DMS114 treated with DMSO at 0.1 percent for 48 hours (cell line): ENCODE results near the gene TAF4B.
"Not testable (repeated sequence)": the region's sequence is repeated elsewhere in the genome, so short reads cannot be mapped to it uniquely, and the experiment has no call there.

ENCODE experiments used
- DNase-seq: peaks from one replicate; lab custom pipeline; 2025; ENCODE audit not compliant: unreplicated experiment; lab: John Stamatoyannopoulos, UW

TAF4B gene

DNA sequence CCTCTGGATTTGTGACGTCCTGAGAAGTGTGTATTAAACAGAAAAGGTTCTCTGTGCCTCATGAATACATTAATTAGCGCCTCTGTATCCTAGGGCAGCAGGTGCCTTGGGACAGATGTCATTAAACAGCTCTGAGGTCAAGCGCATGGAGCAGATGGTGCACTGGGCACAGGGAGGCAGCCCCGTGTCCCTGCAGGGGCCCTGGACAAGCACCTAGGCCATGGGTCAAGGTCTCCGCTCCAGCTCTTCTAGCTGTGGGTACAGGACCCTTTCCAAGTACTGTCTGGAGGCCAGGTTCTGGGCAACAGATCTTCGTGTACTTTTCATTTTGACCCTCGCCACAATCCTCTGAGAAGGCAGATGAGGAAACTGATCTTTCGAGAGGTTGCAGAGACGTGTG, 195.7 kb downstream of the TAF4B start:
- no peak for DNase-seq

DNA sequence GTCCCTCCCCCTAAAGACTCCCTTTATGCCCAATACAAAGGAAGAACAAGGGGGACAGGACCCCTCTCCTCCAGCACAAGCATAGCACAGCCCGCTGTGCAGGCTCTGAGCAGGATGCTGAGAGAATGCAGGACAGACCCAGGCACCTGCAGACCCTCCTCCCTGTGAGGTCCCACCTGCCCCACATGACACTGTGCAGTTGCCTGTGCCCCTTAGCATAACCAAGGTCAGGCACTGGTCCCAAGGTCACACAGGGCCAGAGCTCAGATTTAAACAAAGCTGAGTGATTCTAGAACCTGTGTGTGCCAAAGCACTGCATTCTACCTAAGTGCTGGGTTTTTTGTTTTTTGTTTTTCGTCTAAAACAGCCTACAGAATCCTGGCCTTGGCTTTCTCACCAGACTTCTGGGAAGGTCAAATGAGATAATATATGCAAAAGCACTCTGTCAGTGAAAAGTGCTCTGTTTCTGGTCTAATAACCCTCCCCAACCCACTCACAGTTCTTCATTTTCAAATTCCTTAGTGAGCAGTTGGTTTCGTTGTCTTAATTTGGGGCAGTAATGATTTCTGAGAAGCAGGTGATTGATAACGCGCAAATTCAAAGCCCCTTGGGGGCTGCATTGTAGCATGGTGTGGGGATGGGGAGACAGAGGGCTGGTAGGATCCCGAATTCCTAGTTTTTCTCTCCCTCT, 196.4 kb downstream of the TAF4B start:
- DNase-seq: no peak

DNA sequence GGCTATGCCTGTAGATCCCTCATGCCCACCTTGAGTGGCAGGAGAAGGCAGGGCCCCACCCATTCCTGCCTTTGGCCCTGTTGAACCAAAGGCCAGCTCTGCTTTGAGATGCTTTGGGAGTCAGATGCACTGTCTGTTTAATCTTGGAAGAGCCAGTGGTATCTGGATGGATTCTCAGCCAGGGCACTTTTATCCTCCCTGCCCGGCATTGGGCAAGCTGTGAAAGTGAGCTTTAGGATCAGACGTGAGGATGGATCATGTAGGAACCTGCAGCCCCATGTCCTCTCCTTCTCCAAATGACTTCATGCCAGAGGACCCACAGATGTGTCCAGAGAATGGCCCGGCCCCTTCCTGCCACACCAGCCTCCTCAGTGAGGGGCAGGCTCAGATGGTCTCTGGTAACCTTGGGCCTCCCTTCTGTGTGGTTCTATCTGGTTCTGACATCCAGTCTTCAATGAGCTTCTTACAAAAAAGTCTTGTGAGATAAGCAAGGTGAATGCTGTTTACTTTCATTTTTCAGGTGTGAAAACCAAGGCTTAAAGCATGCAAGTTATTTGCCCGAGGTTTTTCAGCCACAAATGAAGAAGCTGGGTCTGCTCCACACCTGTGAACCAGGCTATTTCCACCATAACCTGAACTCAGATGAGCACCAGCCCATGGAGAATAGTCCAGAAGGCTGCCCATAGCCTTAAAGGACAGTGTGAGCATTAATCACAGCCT, 198.3 kb downstream of the TAF4B start:
- no peak for DNase-seq

DNA sequence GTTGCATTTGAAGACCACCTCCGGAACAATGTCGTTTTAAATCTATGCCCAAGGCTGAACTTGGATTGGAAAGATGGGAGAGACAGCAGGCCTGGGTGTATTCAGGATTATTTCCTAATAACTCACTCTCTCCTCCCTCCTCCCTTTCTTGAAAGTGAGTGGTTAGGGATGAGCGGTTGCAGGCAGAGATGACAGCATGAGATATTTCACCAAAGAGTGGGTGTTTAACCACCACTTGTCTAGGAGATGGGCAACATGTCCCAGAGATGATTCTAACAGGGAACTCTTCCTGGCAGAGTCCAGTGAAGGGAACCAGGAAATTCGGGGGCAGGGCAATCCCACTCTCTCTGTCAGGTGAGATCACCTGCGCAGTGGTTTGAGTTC, 198.9 kb downstream of the TAF4B start:
- DNase-seq: no peak

DNA sequence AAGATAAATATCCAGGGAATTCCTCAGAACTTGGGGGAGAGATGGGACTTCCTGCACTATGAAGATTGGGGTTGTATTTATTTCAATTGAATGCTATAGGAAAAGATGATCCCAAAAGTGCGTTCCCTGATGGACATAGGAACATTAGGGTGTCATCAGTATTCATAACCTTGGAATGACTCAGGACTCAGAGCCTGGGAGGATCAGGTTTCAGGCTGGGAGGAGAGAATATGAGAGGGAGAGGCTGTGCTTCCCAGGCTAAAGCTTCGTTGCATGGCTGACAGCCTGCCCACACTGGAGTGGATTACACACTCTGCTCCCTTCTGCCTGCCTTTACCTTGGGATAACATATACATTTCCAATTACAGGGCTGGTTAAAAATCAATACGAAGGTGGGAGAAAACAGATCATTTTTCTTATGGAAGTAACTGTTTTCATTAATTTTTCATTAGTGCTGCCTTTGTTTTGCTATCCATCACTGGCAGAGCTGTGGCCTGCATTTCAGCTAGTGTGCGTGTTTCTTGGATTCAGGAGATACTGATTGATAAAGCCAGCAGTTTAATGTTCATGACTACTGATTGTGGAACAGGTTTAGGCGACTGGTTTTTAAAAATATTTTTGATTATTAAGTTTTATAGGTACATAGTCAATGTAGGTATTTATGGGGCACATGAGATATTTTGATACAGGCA, 203.4 kb downstream of the TAF4B start:
- no peak for DNase-seq

DNA sequence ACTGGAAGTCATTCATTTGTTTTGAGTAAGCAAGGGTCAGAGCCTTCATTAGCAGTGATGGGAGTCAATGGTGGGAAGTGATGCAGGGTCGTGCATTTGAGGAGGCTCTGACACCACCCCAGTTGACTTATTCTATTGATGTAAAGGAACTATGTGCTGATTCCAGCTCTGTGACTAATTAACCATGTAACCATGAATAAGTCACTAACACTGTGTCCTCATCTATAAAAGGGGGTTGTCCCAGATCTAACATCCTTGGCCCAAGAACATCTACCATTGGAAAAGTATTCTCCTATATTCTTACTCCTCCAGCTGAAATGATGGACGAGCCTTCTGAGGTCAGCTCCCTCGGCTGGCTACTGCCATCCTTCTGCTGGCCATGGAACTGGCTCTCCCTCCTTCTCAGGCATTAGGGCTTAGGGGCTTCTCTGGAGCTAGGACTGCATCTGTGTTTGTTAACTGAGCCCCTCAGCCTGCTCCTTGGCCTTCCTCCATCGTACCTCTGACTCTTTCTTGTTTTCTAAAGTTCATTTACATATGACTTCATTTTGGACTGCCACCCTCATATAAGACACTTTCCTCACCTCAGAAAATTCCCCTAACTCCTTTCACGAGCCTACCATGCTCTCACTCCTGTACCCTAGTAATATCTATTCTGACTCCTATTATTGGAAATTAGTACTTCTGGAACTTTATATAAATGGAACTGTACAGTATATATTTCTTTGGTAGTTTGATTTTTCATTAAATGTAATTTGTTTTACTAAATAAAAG, 206.6 kb downstream of the TAF4B start:
- no peak for DNase-seq

DNA sequence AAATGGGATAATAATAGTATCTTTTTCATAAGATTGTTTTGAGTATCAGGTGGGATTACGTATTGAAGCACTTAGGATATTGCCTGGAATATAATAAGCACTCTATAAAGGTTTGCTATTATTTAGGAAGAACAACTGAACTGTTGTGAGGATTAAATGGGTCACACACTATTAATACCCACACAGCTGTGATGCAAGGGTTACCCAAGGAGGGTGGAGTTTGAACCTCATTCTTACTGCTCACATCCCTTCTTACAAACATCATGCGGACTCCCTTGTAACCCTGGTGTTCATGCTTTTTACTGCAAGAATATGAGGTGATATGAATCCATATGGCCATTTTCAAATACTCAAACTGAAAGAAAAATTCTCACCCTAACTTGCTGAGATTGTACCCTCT, 208.6 kb downstream of the TAF4B start:
- DNase-seq: no peak

DNA sequence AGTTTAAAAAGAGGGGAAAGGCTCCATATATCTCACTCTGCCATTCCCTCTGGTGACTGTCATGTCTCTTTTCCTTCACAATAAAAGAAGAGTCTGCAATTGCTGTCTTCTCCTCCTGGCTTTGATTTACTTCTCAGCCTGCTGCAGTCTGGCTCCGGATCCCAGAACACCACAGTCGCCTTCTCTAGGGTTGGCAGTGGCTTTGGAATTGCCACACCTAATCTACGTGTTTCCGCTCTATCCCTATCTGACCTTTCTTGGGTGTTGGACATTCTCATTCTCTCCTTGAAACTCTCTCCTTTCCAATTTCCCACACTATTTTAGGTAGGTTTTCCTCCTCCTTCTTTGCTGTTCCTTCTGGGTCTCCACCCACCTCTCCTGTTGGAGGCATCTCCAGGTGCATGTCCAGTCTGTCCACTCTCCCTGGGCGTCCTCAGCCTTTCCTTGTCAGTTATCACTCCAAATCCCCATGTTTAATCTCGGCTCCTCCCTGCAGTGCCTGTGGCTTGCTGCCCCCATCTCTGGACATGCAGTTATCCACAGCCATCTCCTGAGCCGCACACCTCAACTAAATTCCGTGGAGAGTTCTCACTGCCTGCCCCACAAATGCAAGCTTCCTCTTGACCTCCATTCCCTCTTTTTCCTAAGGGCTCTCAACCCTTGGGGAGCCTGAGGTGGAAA, 209.3 kb downstream of the TAF4B start:
- DNase-seq: no peak

DNA sequence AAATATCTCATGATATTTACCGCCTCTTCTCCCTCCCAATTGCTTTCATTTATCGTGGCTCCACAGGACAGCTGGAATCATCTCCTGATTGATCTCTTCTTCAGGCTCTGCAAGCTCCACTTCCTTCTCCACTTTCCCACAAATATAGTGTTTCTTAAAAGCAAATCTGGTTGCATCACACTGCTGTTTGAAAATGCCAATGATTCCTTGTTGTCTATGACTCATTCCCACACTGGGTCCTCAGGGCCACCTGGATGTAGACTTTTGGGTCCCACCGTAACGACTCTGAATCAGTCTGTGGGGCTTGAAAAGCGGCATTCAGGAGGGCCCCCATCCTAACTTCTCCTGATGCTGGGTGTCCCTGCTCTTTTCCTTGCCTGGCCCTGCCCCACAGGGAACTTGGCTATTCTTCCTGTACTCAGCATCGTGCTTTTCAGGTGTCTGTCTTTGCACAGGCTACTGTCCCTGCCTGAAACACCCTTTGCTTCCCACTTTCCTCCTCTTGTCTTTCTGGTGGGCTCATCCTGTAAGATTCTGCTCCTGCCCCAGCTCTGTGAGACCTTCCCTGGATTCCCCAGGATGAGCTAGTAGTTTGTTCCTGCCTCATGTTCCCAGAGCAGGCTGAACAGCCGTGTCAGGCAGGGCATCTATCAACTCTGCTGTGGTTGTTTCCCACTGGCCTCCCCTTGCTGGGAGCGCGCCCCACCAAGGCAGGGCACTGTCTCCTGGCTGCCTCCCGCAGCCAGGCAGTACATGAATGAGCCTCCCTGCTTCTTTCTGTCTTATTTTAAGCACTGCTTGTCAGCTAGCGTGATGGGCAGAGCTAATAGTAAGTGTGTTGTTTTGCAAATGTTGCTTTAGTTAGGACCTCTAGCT, 210.2 kb downstream of the TAF4B start:
- no peak for DNase-seq

DNA sequence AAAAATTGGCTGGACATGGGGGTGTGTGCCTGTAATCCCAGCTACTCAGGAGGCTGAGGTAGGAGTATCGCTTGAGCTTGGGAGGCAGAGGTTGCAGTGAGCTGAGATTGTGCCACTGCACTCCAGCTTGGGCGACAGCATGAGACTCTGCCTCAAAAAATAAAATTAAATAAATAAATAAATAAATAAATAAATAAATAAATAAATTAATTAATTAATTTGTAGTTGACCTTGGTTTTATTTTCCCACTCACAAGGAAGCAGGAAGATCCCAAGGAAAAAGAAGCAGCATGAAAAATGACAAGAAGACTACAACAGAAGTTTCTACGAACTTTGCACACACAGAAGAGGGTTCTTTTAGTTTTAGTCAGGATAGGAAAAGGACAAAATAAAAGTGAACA, 211.4 kb downstream of the TAF4B start:
- not testable (repeated sequence) for DNase-seq

DNA sequence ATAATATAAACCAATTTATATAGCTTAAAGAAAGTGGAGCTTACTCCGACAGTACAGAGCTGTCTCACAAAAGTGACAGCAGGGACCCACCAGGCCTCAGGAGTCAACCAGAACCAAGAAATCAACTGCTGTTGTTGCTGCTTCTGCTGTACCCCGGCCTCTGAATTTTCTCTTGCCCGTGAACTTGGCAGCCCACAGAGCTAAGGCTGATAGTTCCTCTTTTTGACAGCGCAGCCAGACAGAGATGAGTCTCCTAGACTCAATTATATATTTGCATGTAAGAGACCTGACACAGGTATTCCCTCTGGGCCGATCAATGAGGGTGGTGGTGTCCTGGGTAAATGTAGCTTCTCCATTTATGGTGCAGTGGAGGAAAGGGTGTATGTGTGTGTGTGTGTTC, 212.7 kb downstream of the TAF4B start:
- no peak for DNase-seq

DNA sequence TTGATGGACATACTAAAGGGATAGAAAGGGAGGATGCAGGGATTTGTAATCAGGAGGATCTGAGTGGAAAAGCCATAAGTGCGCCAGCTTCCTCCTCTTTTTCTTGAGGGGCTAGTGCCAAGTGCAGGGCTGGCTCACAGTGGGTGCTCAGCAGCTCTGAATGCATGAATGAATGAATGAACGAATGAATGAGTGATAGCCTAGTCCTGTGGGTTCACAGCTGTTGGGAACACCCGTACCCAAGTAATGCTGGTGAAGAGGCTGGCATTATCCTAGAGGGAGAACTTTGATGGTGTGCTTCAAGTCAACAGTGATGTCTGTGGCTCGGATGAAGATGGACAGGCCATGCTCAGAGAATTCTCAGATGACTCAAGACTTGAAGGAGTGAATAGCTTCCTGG, 213.3 kb downstream of the TAF4B start:
- DNase-seq: no peak

DNA sequence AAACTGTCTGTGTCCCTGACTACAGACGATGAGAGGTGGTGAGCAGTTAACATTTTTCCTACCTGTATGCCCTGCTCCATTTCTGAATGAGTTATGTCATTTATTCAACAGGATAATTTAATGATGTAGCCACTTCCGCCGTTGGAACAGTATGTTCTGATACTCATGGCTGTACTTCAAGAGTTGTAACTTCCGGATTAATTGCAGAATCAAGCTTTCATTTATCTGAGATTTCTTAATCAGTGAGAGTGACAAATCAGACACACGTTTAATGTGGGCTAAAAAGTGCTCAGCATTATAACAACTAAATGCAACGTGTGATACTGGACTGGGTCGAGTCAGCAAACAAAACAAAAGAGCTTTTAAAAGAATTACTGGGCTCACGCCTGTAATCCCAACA, 214.4 kb downstream of the TAF4B start:
- no peak for DNase-seq
